Measurements from ENCODE around the gene ANKLE2. TPM values are rescaled to one million over a fixed set of nuclear protein-coding genes. Genes with fewer than 3 reads are reported as not detected.

The ANKLE2 gene
- total and polyA plus RNA-seq, 2 of the 13 experiments (the other 11 are each of a cell fraction or from before 2014, with no cell fraction given) = 35.3 to 37.1 TPM

GRCh38 chr12:132675757-132676432 is 85.7 kb downstream of the ANKLE2 start:
- Histone ChIP-seq H3K27me3 (ENCODE audit: control insufficient read depth in 1 of 2, insufficient read depth in 2 of 2, low read length in 2 of 2) (no peaks in the 10 kb centered on the region), H4K20me1 (ENCODE audit: insufficient read depth, low read length) (no peaks in the 10 kb centered on the region), H3K27ac (ENCODE audit: extremely low read length, insufficient read depth, low read length) (no peak overlapping the region), H3K4me2 (ENCODE audit: low read depth, low read length) (no peak overlapping the region), H3K36me3 (replicated peaks in 1 of 2; ENCODE audit: control insufficient read depth in 1 of 2, insufficient read depth in 2 of 2, low read length in 2 of 2) (peaks cover 23 to 77% of the 10 kb centered on the region in 2 experiments), H3K4me1 (ENCODE audit: insufficient read depth, low read length) (no peaks in the 10 kb centered on the region), H3K79me2 (ENCODE audit: insufficient read depth, low read length) (peaks cover 17% of the 10 kb centered on the region), H3K9me3 (ENCODE audit: low read length) (no peaks in the 10 kb centered on the region), H2AFZ (ENCODE audit: low read length) (no peak overlapping the region), H3K9ac (ENCODE audit: insufficient read depth, low read depth, low read length) (no peak overlapping the region), H3K4me3 (replicated peaks in 1 of 3; ENCODE audit: insufficient read depth in 1 of 3, low read depth in 2 of 3, low read length in 3 of 3) (no peak overlapping the region)
- no TSS peak for BruUV-seq (replicated peaks)
- no peak for FAIRE-seq
- in situ Hi-C loops (cut with HindIII; ENCODE audit: extremely low pct_ligation_motif_present, low pct_unique_long_range_greater_than_20kb) = no loop called here
- CTCF ChIA-PET (ENCODE audit: low intra/inter-chr PET ratio, low total read pairs) = no interaction called here
- TF ChIP-seq SYNCRIP (IDR thresholded peaks at IDR 0.05; ENCODE audit: insufficient read depth, low read depth, low read length) = no peak
- no peak for TF ChIP-seq MAZ (IDR thresholded peaks at IDR 0.05; ENCODE audit: borderline replicate concordance, low read depth, low read length)
- TF ChIP-seq MAZ (CRISPR knock-in tag; IDR thresholded peaks at IDR 0.05; ENCODE audit: low read depth) = no peak
- TF ChIP-seq MBD4 (IDR thresholded peaks at IDR 0.05; ENCODE audit: borderline replicate concordance, low read length) = no peak
- no peak for TF ChIP-seq ZBTB10 (CRISPR knock-in tag; IDR thresholded peaks at IDR 0.05; ENCODE audit: borderline replicate concordance)
- no peak for TF ChIP-seq PRDM10 (CRISPR knock-in tag; IDR thresholded peaks at IDR 0.05; ENCODE audit: low read depth)
- TF ChIP-seq SP2 (CRISPR knock-in tag; IDR thresholded peaks at IDR 0.05) = no peak
- TF ChIP-seq ZNF281 (CRISPR knock-in tag; IDR thresholded peaks at IDR 0.05; ENCODE audit: borderline replicate concordance) = no peak
- TF ChIP-seq SAFB2 (CRISPR knock-in tag; IDR thresholded peaks at IDR 0.05; ENCODE audit: borderline replicate concordance, low read depth) = no peak
- no peak for TF ChIP-seq ZNF335 (CRISPR knock-in tag; IDR thresholded peaks at IDR 0.05)
- POLR2A ChIA-PET = interaction anchor here (0.6 kb wide), 1 partner anchor 74 kb away, joined by 5 read pairs; no protein-coding TSS in a partner anchor
- 98% methylated on average over 14 of the region's 14 CpGs for WGBS (ENCODE audit: low lambda C conversion rate)
- no peak for DNase-seq (ENCODE audit: low spot score)
- no peak for ATAC-seq
- intact Hi-C loops (cut with micrococcal nuclease; ENCODE audit: unreplicated experiment) = no loop called here
